ENCODE results near the gene POLG2. TPM values are rescaled to one million over a fixed set of nuclear protein-coding genes. Genes with fewer than 3 reads are reported as not detected.
A peak's percentile ranks its signal among the peaks of the same experiment; 100 is the strongest.
"Not testable (repeated sequence)": the region's sequence is repeated elsewhere in the genome, so short reads cannot be mapped to it uniquely, and the experiment has no call there.

Gene POLG2
- polyA plus RNA-seq, 10 donors: 12.5 to 37.1 (median 19.4) TPM

DNA sequence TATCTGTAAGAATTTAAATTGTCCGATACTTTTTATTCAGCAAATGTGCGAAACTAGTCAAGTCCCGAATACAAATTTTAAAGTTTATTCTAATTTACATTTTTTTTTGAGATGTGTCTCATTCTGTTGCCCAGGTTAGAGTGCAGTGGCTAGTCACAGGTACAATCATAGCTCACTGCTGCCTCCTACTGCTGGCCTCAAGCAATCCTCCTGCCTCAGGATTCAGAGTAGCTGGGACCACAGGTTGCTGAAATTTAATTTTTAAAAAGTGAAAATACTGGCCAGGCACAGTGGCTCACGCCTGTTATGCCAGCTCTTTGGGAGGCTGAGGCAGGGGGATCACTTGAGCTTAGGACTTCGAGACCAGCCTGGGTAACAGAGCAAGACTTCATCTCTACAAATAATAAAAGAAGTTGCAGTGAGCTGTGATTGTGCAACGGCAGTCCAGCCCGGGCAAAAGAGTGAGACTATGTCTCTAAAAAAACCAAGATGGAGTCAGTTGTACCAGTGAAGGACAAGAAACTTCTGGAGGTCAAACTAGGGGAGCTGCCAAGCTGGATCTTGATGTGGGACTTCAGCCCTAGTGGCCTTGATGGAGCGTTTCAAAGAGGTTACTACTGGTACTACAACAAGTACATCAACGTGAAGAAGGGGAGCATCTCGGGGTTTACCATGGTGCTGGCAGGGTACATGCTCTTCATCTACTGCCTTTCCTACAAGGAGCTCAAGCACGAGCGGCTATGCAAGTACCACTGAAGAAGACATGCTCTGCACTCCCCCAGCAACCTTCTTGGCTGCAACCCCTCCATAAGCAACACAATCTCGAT, 5.6 kb downstream of the POLG2 start:
- no peak for DNase-seq

DNA sequence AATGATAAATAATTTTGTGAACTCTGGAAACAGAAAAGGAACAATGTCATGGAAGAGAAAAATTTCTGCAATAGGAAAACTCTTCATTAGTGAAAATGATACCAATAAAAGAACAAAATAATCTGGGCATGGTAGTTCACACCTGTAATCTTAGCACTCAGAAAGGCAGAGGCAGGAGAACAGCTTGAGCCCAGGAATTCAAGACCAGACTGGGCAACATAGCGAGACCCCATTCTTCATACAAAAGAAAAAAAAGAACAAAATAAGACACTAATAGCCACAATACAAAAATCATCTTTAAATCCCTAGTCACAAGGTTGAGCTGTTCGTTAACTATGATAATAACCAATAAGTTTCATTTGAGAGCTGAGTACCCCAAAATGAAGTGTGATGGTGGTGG, 8.6 kb downstream of the POLG2 start:
- no peak for DNase-seq

DNA sequence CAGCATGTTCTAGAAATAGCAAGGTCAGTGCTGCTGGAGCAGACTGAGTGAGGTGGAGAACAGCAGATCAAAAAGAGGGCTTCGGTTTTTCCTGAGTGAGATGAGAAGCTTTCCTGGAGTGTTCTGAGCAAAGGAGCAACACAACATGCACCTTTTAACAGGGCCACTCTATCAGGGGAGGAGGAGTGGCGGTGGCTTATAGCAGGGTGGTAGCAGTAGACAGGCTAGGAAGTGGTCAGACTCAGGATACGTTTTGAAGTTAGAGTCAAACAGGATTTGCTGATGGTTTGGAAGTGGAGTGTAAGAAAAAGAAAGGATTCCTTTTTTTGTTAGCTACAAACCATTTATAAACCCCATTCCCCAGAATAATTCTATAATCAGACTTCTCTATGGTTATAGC, 12.5 kb downstream of the POLG2 start:
- DNase-seq: no peak

DNA sequence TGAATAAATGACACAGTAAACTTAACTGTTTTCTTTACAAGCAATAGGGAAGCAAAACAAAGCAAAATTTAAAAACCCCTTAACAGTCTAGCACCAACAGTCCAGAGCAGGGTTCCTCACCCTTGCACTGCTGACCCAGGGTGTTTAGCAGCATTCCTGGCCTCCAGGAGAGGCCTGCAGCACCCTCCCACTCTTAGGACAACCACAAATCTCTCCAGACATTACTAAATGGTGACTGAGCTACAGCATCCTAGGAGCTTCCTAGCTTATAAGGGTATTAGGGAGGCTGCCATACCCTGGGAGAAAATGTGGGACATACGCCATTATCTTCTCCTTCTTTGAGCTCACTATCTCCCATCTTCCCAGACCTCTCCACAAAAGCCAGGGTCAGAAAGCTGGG, 15.9 kb downstream of the POLG2 start:
- no peak for DNase-seq

GRCh38 chr17:64477849-64478248, 19.0 kb downstream of the POLG2 start:
- no peak for DNase-seq

GRCh38 chr17:64472564-64472963, 24.3 kb downstream of the POLG2 start:
- no peak for DNase-seq

DNA sequence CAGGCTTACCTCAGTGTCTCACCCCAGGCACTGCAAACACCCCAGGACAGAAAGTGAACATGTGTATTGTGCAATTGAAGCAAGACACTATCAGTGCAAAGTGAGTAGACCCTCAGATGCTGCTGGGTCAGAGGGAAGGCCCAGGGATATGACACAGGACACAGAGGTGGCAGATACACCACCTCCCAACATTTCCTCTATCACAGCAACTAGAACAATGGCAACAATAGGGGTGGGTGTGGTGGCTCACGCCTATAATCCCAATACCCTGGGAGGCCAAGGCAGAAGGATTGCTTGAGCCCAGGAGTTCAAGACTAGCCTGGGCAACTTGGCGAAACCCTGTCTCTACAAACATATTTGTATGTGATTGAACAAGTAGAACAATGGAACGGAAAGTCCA, 25.4 kb downstream of the POLG2 start:
- DNase-seq: no peak

- no peak for DNase-seq
These were observed 26.2 kb downstream of the POLG2 start for GRCh38 chr17:64470625-64471024.

DNA sequence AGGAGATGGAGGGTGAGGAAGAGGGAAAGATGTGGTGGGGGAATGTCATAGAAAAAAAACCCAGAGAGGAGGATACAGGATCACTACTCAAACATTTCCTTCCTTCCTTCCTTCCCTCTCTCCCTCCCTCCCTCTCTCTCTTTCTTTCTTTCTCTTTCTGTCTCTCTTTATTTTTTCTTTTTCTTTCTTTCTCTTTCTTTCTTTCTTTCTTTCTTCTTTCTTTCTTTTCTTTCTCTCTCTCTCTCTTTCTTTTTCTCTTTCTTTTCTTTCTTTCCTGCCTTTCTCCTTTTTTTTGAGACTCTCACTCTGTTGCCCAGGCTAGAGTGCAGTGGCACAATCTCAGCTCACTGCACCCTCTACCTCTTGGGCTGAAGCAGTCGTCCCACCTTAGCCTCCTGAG, 30.0 kb downstream of the POLG2 start:
- DNase-seq: not testable (repeated sequence)

DNA sequence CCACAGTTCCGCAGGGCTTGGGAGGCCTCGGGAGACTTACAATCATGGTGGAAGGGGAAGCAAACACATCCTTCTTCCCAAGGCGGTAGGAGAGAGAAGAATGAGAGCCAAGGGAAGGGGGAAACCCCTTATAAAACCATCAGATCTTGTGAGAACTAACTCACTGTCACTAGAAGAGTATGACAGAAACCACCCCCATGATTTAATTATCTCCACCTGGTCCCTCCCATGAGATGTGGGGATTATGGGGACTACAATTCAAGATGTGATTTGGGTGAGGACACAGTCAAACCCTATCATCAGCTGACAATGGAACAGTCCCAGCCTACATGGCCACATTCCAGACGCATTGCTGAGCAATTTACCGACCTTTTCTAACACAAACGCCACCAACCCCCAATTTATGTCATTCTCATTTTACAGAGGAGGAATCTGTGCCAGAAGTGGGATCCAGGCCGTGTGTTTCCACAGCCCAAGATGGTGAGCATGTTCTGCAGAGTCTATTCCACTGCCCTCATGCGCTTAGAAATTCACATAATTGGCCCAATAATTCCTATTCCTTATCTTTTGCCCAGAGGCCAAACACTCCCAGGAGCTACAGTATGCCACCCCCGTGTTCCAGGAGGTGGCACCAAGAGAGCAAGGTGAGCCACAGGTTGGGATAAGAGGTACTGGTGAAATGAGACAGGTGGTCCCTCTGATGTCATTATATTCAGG, 30.7 kb downstream of the POLG2 start:
- DNase-seq: no peak

DNA sequence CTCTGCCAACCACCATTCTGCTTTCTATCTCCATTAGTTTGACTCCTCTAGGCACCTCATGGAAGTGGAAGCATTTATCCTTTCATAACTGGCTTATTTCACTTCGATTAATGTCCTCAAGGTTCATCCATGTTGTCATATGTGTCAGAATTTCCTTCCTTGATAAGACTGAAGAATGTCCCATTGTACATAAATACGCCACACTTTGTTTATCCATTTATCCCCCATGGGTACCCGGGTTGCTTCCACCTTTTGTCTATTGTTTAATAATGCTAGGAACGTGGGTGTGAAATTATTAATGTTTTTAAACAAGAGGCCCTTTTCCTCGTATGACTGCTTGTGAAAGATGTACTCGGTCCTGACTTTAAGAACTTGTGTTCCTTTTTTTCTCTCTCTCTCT, 35.1 kb downstream of the POLG2 start:
- no peak for DNase-seq

- DNase-seq: peak; percentile 53 to 76 (median 67)
These were observed 35.9 kb downstream of the POLG2 start for GRCh38 chr17:64460955-64461354.

GRCh38 chr17:64459818-64460217, 37.0 kb downstream of the POLG2 start:
- DNase-seq: not testable (repeated sequence)

DNA sequence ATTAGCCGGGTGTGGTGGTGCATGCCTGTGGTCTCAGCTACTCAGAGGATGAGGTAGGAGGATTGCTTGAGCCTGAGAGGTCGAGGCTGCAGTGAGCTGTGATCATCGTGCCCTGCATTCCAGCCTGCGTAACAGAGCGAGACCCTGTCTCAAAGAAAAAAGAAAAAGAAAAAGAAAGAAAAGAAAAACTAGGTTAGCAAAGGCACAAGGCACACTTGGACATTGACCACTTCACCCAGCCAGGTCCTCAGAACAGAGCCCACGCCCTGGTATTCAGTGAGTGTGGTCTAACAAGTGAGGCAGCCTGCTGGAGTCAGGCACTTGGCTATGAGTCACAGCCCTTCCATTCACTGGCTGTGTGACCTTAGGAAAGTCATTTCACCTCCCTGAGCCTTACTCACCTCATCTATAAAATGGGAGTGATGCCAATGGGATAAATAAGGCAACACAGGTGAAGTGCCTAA, 37.5 kb downstream of the POLG2 start:
- DNase-seq: no peak

GRCh38 chr17:64458756-64459155, 38.1 kb downstream of the POLG2 start:
- DNase-seq: no peak

GRCh38 chr17:64457156-64457555, 39.7 kb downstream of the POLG2 start:
- DNase-seq: no peak

GRCh38 chr17:64455993-64456885, 40.6 kb downstream of the POLG2 start:
- DNase-seq: no peak

GRCh38 chr17:64449545-64449944, 47.3 kb downstream of the POLG2 start:
- DNase-seq: no peak

- peak in 2 of 3 donors; percentile 34 to 64 for DNase-seq
These were observed 48.0 kb downstream of the POLG2 start, which contains the start of gene MILR1 for GRCh38 chr17:64448665-64449512. Gene MILR1, plus strand, starts transcription at chr17:64449115. Its CDS starts 54 bp downstream, at chr17:64449169.

DNA sequence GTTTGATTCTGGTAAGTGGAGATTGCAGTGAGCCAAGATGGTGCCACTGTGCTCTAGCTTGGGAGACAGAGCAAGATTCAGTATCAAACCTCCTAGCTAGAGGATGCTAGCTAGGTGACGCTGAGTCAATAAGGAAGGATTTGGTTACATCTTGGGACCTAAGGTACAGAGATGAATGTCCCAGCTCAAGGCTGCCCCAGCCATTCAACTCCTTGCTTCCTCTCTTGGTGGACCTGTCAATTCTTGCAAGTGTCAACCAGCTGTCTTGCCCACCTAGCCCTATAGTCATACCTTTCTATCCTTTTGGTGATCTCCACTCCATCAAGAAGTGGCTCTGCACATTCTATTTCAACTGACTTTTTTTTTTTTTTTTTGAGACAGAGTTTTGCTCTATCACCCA, 49.3 kb downstream of the POLG2 start:
- DNase-seq: no peak

Measured in muscle of back (tissue), 11 donors.